ENCODE data around the gene MARCKS. TPM values are rescaled to one million over a fixed set of nuclear protein-coding genes. Genes with fewer than 3 reads are reported as not detected.

MARCKS gene
- total RNA-seq, 4 donors from 2014 or later = 33.7 to 42.9 (median 36.7) TPM

DNA sequence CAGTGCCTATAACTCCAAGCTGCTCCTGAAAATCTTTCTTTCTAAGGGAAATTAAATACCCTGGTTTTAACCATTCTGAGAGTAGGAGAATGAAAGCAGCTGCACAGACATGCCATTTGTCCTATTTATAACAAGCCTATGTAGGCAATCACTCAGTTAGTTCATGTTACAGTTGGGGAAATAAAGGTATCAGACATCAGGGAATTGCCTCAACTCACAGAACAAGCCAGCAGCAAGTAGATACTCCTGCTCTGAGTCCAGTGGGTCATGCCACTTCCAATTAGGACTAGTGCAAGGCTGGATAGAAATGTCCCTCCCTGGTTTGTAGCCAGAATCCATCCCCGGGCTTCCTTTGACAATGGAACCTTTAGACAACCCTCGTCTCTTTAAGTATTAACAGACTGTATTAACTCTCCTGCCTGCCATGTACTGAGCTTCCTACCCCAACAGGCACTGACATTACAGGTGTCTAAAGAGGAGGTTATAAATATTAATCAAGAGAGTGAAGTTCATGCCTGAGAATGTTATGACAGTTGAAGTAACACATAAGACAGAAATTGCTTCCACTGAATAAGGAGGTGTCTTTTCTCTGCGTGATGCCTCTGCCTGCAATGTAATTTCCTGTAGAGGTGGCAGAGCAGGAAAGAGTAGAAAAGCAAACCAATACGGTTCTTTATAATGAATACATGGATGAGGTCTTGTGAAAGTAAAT lies 28.0 kb upstream of the MARCKS start:
- DNase-seq = no peak
- Histone ChIP-seq H3K4me1 (no peaks in the 10 kb centered on the region), H3K27ac (no peak overlapping the region), H3K4me3 (no peak overlapping the region), H3K9me3 (no peaks in the 10 kb centered on the region), H3K27me3 (no peaks in the 10 kb centered on the region), H3K36me3 (no peaks in the 10 kb centered on the region)
- TF ChIP-seq, protein P1, sequence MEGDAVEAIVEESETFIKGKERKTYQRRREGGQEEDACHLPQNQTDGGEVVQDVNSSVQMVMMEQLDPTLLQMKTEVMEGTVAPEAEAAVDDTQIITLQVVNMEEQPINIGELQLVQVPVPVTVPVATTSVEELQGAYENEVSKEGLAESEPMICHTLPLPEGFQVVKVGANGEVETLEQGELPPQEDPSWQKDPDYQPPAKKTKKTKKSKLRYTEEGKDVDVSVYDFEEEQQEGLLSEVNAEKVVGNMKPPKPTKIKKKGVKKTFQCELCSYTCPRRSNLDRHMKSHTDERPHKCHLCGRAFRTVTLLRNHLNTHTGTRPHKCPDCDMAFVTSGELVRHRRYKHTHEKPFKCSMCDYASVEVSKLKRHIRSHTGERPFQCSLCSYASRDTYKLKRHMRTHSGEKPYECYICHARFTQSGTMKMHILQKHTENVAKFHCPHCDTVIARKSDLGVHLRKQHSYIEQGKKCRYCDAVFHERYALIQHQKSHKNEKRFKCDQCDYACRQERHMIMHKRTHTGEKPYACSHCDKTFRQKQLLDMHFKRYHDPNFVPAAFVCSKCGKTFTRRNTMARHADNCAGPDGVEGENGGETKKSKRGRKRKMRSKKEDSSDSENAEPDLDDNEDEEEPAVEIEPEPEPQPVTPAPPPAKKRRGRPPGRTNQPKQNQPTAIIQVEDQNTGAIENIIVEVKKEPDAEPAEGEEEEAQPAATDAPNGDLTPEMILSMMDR (IDR thresholded peaks at IDR 0.05) = no peak
- TF ChIP-seq POLR2A (IDR thresholded peaks at IDR 0.05) = no peak

DNA sequence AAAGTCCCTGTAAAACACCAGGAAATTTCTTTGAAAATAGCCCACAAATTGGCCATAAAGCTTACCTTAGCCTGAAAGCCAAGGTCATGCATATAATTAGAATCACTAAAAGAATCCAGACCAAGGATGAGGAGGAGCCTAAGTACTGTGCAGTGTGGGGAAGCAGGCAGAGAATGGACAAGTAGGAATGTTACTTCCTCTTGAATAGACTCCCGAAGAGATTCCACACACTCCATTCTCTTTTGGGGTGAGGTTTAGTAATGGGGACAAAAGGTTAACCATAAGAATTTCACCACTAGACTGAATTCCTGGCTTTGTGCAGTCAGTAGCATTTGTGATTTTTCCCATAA lies 27.5 kb upstream of the MARCKS start:
- Histone ChIP-seq H3K27ac (no peak overlapping the region), H3K27me3 (no peaks in the 10 kb centered on the region), H3K9me3 (no peaks in the 10 kb centered on the region), H3K4me3 (no peak overlapping the region), H3K36me3 (no peaks in the 10 kb centered on the region), H3K4me1 (no peaks in the 10 kb centered on the region)
- TF ChIP-seq, protein P1 (IDR thresholded peaks at IDR 0.05) = no peak
- TF ChIP-seq POLR2A (IDR thresholded peaks at IDR 0.05) = no peak
- DNase-seq = no peak

DNA sequence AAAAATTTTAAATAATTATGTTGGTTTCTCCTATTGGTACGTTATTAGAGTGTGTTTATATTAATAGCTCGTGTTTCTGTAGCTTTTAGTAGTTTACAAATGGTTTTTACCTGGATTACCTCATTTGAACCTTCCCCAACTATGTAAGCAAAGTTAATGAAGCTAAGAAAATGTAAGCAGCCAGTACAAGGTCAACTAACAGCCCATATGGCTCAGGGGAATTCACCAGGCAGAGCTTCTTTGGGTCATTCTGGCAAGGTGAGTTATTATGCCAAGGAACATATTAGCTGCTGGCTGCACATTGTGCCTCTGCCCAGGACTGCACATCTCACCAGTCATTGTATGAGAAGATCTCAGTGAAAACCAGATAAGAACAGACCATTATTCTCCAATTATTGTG lies 27.0 kb upstream of the MARCKS start:
- no peaks in the 10 kb centered on the region for H3K27me3 ChIP-seq
- DNase-seq = no peak
- H3K4me3 ChIP-seq = no peak overlapping the region
- no peaks in the 10 kb centered on the region for H3K9me3 ChIP-seq
- TF ChIP-seq, protein P1 (IDR thresholded peaks at IDR 0.05) = no peak
- no peak for TF ChIP-seq POLR2A (IDR thresholded peaks at IDR 0.05)
- no peaks in the 10 kb centered on the region for H3K4me1 ChIP-seq
- no peak overlapping the region for H3K27ac ChIP-seq
- H3K36me3 ChIP-seq = no peaks in the 10 kb centered on the region

DNA sequence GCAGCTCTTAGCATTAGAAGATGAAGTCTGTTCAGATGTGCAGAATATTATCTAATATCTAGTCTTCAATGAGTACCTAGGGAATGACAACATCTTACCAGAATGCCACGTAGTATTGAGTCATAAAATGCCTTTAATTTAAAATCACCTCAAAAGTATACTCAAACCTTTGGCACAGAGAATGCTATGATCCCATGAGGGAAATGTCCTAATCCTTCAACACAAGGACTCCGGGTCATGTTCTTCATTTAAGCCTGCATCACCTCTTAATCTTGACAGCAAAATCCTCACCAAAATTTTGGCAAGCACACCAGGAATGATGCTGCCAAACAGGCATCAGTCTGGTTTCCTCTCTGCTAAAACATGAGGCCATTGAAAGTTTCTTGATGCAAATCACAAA lies 23.6 kb upstream of the MARCKS start:
- TF ChIP-seq POLR2A (IDR thresholded peaks at IDR 0.05) = no peak
- TF ChIP-seq, protein P1 (IDR thresholded peaks at IDR 0.05) = no peak
- H3K36me3 ChIP-seq = no peaks in the 10 kb centered on the region
- no peak for DNase-seq
- H3K27ac ChIP-seq = no peak overlapping the region
- no peaks in the 10 kb centered on the region for H3K9me3 ChIP-seq
- H3K4me1 ChIP-seq = no peaks in the 10 kb centered on the region
- H3K27me3 ChIP-seq = no peaks in the 10 kb centered on the region
- no peak overlapping the region for H3K4me3 ChIP-seq

DNA sequence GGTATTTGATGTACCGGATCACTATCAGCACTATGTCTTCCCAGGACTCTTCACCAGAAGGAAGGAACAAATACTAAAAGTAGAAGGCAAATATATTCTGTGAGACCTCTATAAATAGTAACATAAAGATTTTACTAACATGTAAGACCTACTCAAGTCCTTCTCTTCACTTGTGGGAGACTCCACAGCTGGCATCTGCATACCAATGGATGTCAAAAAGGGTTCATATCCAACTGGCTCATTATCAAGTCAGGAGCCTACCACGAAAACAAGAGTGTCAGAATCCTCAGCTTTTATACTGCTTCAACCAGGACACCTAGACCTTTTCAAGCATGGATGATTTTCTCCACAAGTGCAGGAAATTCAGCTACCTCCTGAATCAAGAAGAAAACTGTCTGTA lies 20.0 kb upstream of the MARCKS start:
- Histone ChIP-seq H3K27me3 (no peaks in the 10 kb centered on the region), H3K27ac (no peak overlapping the region), H3K9me3 (no peaks in the 10 kb centered on the region), H3K4me3 (no peak overlapping the region), H3K4me1 (no peaks in the 10 kb centered on the region), H3K36me3 (no peaks in the 10 kb centered on the region)
- TF ChIP-seq, protein P1 (IDR thresholded peaks at IDR 0.05) = no peak
- no peak for TF ChIP-seq POLR2A (IDR thresholded peaks at IDR 0.05)
- no peak for DNase-seq

DNA sequence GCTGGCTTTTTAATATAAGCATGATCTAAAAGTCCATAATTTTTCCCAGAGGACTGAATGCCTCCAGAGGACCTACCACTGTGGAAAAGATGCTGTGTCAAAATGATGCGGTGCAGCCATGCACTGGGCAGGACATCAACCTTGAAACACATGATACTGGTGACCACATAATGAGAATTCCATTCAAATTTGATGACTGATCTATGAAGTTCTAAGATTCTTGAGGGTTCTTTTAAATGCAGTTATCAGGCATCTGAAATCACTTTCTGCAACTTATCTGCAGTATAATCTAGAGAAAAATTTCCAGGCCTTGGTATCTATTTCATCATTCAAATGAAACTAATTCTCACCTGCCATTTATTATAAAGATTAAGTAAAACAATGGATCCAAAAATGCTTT lies 15.0 kb upstream of the MARCKS start:
- TF ChIP-seq, protein P1 (IDR thresholded peaks at IDR 0.05) = no peak
- no peak for TF ChIP-seq POLR2A (IDR thresholded peaks at IDR 0.05)
- no peaks in the 10 kb centered on the region for H3K27me3 ChIP-seq
- no peak for DNase-seq

More for the DNA sequence above, 15.0 kb upstream of the MARCKS start:
- H3K4me1 ChIP-seq = no peaks in the 10 kb centered on the region
- no peaks in the 10 kb centered on the region for H3K36me3 ChIP-seq
- H3K9me3 ChIP-seq = no peaks in the 10 kb centered on the region
- H3K4me3 ChIP-seq = no peak overlapping the region
- H3K27ac ChIP-seq = no peak overlapping the region

Data from Peyer's patch (tissue), 4 donors.